Nucleus accumbens (tissue), 56 donors: ENCODE data around the gene ERFE.
"Not testable (repeated sequence)": the region's sequence is repeated elsewhere in the genome, so short reads cannot be mapped to it uniquely, and the experiment has no call there.

Experiments used
- DNase-seq, 56 donors: peaks; one replicate each; lab custom pipeline; 2025; lab: John Stamatoyannopoulos, UW

ERFE gene, protein sequence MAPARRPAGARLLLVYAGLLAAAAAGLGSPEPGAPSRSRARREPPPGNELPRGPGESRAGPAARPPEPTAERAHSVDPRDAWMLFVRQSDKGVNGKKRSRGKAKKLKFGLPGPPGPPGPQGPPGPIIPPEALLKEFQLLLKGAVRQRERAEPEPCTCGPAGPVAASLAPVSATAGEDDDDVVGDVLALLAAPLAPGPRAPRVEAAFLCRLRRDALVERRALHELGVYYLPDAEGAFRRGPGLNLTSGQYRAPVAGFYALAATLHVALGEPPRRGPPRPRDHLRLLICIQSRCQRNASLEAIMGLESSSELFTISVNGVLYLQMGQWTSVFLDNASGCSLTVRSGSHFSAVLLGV

DNA sequence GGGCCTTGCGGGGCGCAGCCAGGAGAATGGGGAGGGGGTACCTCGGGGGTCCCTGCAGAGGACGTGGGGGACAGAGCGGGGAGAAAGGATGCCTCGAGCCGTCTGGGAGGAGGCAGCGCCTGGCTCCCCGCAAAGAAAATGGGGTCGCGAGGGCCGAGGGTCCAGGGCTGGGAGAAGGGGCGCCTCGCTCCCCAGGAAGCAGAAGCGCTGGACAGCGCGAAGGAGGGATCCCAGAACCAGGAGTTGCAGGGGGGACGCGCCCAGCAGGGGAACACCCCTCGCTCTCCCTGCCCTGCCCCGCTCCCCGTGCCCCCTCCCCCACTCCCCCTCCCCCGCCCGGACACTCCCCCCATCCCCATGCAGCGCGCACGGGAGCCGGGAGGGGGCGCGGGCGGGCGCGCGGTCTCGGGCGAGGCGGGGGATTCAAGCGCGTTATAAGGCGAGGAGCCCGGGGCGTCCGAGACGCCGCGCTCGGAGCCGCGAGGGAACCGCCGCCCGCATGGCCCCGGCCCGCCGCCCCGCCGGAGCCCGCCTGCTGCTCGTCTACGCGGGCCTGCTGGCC lies at the start of gene ERFE:
TSS of gene ERFE (plus strand) at position 462 of the 562 bp plus-strand sequence. CDS start at position 500, 38 bp downstream.
- peak in 3 of 56 donors; percentile 22 to 67 (median 24) for DNase-seq

DNA sequence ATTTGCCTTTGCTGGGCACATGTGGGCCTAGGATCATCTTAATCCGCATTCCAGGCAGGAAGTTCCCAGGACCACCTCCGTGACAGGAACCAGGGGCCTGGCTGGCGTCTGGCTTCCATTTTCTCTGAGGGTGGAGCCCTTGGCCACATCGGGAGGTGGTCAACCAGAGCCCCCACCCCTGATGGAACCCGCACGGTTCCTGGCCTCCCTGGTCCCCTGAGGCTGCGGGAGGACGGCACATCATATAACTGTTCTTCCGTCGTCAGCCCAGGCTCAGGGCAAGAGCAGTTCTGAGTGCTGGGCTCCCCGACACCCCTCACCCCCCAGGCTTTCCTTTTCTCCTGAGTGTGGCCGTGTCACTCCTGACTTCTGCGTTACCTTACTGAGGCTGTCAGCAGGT lies 45.2 kb upstream of the ERFE start:
- DNase-seq = no peak

DNA sequence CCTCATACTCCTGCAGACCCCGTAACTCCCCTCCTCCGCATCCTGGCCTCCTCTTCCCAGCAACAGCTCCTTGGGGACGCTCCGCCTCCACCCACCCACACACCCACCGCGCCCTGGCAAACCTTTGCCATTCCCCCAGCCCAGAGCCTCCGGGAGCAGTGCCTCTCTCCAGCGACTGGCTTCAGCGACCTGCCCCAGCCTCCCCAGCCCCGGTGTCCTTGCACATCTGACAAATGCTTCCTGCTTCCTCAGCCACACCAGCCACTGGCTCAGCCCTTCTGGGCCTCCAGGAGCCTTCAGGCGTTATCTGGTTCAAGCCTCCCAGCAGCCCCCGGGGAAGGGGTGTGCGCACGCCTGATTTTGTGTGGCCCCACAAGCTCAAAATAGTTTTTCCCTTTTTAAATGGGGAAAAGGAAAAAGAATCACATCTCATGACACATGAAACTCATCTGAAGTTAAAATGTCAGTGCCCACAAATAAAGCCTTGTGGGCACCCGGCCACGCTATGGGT lies 44.4 kb upstream of the ERFE start:
- DNase-seq = no peak

DNA sequence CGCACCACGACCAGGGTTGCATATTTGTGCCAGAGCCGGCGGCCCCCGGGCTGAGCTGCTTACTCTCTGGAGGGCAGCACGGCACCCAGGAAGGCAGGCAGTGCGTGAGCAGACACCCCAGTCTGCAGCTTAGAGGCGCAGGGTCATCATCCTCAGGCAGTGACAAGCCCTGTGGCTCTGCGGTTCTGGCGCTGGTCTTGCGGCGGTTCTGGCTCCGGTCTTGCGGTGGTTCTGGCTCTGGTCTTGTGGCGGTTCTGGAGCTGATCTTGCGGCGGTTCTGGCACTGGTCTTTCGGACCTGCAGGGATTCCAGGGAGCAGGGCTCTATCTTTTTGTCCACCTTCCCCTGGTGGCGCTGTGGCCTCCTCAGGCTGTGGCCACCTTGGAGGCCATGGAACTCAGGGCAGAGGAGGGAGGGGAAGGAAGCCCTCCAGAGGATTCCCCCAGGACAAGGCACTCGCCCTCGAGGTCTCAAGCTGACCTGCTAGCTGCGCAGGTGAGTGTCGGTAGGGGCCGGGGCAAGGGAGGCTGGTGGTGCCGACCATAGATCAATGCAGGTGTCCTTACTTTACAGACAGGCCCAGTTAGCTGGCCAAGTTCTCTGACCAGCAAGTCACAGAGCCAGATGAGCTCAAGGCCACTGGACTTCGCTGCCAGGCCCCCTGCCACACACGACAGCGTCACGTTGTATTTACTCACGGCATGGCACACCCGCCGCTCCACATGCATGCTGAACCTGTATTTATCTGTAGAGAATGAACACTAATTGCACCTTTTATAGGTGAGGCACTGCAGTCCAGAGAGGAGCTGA lies 43.7 kb upstream of the ERFE start:
- DNase-seq = no peak

DNA sequence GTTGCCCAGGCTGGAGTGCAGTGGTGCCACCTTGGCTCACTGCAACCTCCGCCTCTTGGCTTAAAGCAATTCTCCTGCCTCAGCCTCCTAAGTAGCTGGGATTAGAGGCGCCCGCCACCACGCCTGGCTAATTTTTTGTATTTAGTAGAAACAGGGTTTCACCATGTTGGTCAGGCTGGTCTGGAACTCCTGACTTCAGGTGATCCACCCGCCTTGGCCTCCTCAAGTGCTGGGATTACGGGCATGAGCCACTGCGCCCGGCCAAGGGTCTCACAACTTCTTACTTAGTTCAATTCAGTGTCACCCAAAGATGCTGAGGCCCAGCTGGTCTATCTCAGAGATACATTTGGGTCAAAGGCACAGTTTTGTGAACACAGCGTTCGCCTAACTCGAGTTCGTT lies 43.1 kb upstream of the ERFE start:
- not testable (repeated sequence) for DNase-seq

DNA sequence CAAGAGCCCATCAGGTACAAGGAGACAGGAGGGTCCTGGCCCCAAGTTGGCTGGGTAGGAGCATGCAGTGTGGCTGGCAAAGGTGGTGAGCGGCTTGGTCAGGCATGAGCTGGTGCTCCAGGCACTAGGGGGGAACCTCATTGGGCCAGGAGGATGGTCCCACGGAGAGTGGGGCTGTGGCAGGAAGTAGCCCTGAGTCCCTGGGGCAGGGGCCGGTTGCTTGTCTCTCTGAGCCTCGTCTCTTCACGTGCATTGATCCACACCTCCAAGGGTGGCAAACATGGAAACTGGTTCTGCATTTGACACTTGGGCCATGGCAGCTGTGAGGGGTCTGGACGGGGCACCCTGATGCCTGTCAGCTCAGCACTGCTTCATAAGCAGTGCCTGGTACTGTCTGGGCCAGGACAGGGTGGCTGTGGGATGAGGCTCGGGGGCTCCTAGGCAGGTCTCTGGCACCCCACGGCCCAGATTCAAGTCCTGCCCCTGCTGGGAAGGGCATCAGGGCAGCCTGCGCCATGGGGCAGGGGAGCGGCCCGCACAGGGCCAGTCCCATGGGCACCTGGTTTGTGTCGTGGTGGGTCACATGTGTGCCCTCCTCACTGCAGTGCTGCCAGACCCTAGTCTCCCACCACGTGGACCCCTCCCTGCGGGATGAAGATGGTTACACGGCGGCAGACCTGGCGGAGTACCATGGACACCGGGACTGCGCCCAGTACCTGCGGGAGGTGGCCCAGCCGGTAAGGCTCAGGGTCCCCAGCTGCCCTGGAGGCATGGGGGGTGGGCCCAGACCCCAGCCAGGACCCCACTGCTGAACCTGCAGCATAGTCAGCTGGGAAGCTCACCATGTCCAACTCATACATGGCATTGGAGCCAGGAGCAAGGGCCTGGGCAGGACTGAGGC lies 42.2 kb upstream of the ERFE start:
- DNase-seq = no peak

DNA sequence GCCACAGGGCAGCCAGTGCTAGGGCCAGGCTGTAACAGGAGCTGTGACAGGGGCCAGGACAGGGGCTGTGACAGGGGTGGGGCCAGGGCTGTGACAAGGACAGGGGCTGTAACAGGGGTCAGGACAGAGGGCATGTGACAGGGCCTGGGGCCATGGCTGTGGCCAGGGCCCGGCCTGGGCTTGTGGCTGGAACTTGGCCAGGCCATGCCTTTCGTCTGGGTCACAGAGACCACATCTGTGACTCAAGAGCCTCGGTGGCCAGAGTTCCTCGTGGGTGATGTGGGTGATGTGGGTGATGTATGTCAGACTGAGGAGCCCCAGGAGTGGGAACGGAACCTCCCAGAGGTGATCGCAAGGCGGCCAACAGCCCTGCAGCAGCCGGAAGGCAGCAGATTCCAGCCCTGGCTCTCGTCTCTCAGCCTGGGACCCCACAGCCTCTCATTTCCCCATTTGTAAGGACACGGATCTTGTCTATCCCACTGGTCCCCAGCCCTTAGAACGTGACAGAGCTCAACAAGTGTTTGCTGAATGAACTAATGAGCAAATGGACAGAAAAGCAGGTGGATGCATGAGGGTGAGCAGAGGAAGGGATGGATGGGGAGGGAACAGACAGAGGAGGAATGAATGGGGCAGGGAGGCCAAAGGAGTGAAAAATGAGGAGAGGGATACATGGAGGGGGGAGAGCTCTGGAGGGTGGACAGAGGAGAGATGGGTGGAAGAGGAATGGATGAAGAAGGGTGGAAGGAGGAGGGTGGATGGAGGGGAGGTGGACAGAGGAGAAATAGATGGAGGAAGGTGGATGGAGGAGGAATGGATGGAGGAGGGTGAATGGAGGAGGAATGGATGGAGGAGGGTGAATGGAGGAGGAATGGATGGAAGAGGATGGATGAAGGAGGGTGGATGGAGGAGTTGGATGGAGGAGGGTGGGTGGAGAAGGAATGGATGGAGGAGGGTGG lies 41.3 kb upstream of the ERFE start:
- DNase-seq = no peak

DNA sequence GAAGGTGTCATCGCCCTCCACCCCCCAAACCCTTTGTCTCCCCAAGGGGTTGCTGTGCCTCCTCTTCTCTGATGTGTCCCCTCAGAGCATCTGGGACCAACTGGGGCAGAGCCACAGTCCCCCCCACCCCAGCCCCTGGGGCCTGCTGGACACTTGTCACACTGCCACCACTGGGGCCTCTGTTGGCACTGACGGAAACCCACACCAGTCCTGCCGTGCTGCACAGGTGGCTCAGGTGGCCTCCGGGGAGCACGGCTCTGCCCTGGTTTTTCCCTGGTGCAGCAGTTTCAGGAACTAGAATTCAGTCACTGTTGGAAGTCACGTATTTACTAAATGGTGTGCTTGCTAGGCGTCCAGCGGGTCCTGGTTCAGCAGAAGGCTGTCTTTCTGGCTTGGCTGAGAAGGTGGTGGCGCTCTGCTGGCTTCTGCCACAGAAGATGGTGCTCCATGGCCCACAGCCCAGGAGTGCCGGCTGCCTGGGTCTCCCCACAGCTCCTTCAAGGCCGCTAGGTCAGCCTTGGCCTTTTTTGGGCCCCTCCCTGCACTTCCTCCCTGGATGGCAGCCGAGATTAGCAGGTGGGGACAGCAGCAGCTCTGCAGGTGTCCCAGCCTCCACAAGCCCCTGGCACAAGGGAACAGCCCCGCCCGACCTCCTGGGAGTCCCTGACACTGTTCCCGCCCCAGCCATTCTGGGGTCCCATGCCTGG lies 38.9 kb upstream of the ERFE start:
- DNase-seq = no peak

DNA sequence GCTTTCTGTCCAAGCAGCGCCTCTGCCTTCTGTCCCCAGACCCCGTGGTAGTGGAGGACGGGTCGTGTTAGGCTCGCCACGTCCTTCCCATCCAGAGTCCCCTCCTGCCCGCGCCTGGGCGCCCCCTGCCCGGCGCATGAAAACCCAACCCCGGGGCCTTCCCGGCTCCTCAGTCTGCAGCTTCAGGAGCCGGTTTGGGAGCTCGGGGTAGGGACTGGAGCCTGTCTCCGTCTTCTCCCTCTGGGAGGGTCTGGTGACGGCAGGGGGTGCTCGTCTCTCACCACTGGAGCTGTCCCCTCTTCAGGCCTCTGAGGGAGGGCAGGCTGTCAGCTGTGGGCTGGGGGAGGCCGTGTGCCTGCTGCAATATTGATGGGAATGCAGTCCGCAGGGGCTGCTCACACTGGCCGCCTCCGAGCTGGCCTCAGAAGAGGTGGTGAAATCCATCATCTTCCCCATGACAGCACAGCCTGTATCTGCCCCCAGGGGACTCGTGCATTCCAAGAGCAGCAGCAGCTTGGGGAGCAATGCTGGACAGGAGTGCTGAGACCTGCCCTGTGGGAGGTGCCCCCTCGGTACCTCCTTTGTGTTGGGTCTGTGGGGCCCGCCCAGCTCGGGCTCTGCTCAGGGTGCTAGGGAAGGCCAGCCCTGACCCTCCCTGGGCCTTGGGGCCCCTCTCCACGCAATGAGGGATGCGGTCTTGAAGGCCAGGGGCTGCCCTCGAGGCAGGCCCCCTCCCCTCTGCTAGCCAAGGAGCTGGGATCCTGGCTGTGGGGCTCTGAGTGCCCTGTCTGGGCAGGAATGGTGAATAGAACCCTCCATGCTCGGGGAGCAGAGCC lies 38.1 kb upstream of the ERFE start:
- no peak for DNase-seq

DNA sequence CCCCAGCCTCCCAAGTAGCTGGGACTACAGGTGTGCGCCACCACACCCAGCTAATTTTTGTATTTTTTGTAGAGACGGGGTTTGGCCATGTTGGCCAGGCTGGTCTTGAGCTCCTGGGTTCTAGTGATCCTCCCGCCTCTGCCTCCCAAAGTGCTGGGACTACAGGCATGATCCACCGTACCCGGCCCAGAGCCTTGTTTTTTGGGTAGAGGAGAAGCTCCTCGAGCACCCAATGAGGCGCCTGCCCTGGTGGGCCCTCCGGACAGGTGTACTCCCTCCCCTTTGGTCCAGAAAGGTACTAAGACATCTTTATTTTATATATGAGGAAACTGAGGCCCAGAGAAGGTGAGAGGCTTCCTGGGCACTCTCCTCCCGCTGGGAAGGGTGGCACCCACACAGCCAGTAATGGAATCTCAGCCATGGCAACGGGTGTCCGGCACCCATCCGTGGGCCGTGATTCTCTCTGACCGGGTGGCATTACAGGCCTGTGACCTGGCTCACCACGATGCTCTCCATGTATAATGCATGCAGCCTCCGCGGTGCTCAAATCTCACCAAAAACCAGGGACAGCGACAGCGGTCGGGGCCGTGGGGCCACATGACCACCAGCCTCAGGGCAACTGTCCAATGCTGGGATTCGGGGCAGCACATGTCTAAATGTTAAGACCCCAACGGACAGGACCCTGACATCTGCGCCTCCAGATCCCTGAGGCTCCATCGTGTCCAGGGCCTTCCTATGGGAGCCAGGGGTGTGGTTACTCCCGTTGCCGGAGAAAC lies 37.1 kb upstream of the ERFE start:
- DNase-seq = no peak

DNA sequence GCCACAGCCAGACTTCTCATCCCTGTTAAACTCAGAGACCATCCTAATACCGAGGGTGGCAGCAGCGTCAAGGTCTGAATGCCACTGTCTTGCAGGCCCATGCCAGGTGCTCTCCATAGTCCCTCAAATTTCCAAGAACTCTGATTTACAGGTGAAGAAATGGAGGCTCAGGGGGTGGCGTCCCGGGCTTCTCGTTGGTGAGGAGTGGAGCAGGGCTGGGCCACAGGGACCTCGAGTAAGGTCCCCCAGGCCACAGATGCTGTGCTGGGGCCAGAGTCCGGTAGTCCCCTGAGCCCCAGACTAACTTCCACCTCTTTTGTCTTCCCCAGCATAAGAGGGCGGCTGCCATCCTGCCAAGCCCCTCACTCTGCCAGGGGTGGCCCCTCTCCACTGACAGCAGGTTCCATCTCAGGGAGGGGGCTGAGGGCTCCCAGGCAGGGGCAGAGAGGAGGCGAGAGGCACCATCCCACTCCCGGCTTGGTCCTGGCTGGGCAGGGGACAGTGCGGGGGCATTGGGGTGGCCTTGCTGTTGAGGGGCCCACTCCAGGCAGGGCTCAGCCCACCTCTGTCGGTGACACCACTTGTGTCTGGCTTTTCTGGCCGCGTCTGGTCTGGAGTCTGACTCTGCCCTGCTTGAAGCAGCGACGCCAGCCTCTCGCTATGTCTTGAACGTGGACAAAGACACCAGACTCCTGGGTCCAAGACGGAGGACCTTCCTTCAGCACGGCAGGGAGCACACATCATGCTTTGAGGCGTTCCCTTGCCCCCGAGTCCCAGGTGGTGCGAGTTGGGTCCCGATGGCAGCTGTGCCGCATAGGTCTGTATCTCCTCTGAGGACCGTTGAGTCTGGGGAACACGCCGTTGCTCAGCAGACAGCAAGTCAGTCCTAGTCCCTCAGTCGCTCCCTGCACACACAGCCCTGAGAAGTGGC lies 36.2 kb upstream of the ERFE start:
- DNase-seq = no peak

DNA sequence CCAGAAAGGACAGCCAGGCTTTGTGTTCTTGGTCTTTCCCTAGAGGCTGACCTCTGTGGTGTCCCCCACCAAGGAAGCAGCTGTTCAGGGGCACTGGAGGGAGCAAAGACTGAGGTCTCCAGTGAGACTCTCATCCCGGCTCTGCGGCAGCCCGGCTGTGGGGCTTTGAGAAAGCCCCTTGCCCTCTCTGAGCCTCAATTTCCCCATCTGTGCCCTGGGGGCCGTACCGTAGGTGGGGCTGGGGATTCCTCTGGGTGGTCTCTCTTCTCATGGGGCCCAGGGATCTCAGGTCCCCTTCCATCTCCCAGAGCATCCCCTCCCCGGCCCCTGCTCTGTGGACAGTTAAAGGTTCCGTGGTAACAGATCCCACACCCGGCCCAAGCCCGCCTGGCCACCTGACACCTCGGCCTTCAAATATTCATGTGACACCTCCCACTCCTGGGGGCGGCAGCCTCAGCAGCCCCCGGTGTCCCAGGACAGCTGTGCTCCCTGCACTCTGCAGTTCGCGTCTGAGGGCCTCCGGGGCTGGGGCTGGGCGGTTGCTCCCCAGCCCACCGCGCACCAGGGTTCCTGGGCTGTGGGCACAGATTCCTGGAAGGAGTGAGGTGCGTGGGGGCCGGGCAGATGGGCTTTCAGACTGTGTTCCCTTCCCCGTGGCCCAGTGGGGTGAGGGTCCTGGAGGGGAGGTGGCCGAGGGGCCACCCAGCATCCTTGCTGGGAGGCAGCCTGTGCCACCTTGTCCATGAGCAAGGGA lies 35.4 kb upstream of the ERFE start:
- no peak for DNase-seq

DNA sequence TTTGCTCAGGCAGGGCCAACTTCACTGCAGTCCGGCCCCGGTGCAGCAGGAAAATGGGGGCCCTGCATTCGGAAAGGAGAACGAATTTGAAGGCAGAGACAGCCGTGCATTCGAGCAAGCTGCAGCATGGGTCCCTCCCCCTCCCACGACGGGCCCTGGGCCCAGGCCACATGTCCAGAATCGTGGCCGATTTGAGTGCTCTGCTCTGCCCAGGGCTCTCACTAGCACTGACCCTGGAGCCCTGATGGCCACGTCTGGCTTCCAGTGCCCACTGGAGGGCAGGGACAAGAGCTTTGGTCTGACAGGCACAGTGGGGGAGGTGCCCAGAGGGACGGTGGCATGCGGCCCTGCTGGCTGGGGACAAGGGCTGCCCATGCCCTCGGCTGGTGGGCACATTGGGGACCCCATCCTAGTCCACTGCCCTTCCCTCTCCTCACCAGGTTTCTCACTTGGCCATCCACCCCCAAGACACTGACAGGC lies 34.7 kb upstream of the ERFE start:
- no peak for DNase-seq

DNA sequence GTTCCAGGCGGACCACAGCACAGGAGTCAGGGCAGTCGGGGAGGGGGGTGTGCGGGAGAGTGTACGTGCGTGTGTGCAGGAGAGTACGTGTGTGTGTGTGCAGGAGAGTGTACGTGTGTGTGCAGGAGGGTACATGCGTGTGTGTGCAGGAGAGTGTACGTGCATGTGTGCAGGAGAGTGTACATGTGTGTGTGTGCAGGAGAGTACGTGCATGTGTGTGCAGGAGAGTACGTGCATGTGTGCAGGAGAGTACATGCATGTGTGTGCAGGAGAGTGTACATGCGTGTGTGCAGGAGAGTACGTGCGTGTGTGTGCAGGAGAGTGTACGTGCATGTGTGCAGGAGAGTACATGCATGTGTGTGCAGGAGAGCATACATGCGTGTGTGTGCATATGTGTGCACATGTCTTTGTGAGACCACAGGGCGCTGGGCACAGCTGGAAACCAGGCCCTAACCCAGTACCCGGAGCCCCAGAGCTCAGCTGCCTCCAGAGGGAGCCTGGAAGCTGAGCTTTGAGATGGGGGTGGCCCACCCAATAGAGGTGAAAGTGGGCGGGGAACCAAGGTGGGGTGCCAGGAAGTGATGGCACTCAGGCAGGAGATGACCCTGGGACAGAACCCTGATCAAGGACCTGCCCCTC lies 34.2 kb upstream of the ERFE start:
- DNase-seq = no peak
